ENCODE measurements around the gene RPS6KC1.

RPS6KC1 gene

DNA sequence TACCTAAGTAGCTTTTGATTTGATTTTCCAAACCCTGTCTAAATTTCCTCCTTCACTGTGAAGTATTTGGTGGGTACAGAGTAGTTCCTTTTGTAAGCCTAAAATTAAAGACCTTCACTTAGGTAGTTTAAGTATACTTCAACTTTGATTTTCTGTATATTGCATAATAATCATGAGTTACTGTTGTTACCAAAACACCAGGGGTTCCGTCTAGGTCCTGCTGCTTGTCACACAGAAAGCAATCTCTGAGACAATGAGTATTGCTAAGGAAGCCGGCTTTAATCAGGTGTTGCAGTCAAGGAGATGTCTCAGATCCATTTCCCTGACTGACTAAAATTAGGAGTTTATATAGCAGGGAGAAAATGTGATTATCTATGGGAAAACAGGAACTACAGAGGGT lies 15.3 kb downstream of the RPS6KC1 start:
- TF ChIP-seq, protein P1, sequence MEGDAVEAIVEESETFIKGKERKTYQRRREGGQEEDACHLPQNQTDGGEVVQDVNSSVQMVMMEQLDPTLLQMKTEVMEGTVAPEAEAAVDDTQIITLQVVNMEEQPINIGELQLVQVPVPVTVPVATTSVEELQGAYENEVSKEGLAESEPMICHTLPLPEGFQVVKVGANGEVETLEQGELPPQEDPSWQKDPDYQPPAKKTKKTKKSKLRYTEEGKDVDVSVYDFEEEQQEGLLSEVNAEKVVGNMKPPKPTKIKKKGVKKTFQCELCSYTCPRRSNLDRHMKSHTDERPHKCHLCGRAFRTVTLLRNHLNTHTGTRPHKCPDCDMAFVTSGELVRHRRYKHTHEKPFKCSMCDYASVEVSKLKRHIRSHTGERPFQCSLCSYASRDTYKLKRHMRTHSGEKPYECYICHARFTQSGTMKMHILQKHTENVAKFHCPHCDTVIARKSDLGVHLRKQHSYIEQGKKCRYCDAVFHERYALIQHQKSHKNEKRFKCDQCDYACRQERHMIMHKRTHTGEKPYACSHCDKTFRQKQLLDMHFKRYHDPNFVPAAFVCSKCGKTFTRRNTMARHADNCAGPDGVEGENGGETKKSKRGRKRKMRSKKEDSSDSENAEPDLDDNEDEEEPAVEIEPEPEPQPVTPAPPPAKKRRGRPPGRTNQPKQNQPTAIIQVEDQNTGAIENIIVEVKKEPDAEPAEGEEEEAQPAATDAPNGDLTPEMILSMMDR (IDR thresholded peaks at IDR 0.05; ENCODE audit: borderline replicate concordance, insufficient read depth, low read depth, low read length): no peak
- no peak overlapping the region for H3K4me3 ChIP-seq (ENCODE audit: low read depth, low read length)

DNA sequence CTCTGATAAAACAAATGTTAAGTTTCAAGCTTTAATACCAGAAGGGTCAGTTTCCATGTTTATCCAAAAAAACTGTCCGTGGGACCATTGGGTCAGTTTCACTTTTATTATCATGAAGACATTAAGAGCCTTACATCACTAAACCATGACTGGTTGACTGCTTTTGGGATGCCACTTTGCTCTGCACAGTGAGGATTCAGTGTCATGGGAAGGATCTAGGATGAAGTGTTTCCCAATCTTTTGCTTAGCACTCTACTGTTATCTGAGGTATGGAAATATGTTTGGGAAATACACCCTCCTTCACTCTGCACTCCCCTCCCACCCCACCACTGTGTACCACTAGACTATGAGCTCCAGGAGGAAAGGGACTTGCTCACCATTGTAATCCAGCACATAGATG lies 16.3 kb downstream of the RPS6KC1 start:
- TF ChIP-seq, protein P1 (IDR thresholded peaks at IDR 0.05; ENCODE audit: borderline replicate concordance, insufficient read depth, low read depth, low read length): no peak
- no peak overlapping the region for H3K4me3 ChIP-seq (ENCODE audit: low read depth, low read length)

DNA sequence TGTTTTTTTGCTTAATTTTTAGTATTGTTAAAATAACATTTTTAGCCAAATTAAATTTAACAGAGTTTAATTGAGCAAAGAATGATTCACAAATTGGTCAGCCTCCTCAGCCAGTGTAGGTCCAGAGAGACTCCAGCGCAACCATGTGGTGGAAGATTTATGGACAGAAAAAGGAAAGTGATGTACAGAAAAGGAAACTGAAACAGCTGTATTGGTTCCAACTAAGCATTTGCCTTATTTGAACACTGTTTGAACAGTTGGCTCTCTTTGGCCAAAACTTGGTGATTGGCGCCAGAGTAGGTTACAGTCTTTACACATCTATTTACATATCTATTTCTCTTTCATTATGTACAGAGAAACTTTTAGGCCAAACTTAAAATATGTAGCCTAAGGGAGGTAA lies 19.4 kb downstream of the RPS6KC1 start:
- no peak overlapping the region for H3K4me3 ChIP-seq (ENCODE audit: low read depth, low read length)
- TF ChIP-seq, protein P1 (IDR thresholded peaks at IDR 0.05; ENCODE audit: borderline replicate concordance, insufficient read depth, low read depth, low read length): no peak

- TF ChIP-seq, protein P1 (IDR thresholded peaks at IDR 0.05; ENCODE audit: borderline replicate concordance, insufficient read depth, low read depth, low read length): no peak
- H3K4me3 ChIP-seq (ENCODE audit: low read depth, low read length): no peak overlapping the region
These were observed 24.7 kb downstream of the RPS6KC1 start for GRCh38 chr1:213075725-213076124.

- no peak overlapping the region for H3K4me3 ChIP-seq (ENCODE audit: low read depth, low read length)
- TF ChIP-seq, protein P1 (IDR thresholded peaks at IDR 0.05; ENCODE audit: borderline replicate concordance, insufficient read depth, low read depth, low read length): no peak
These were observed 31.5 kb downstream of the RPS6KC1 start for GRCh38 chr1:213082420-213083111.

DNA sequence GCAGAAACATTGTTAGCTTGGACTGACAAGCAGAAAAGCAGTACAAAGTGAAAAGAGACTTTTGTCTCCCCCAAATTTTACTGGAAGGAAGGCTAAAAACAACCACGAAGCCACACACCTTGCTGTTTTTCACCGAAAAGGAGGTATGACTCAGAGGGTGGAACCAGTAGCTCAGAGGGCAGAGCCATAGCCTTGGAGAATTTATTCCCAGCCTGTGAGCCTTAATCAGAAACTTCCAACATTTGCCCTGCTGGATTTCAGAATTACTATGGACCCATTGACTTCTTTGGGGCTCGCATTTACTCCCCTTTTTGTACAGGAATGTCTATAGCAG lies 32.0 kb downstream of the RPS6KC1 start:
- H3K4me3 ChIP-seq (ENCODE audit: low read depth, low read length): no peak overlapping the region
- TF ChIP-seq, protein P1 (IDR thresholded peaks at IDR 0.05; ENCODE audit: borderline replicate concordance, insufficient read depth, low read depth, low read length): no peak

DNA sequence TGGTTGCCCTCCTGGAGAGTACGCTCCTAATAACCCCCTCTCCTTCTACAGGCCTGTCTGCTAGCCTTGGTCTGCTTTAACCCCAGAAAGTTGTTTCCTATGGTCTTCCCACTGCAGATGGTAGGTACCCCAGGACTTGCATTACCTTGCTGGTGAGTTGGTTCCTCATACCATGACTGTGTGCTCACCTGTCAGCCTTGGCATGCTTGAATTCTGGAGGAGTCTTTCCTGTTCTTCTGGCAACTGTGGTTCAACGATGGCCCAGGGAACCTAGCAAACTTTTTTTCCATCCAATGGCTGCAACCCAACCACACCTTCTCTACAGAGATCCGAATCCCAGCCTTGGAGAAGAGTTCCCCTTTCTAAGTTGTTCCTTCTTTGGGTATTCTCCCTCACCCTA lies 36.9 kb downstream of the RPS6KC1 start:
- no peak overlapping the region for H3K4me3 ChIP-seq (ENCODE audit: low read depth, low read length)
- TF ChIP-seq, protein P1 (IDR thresholded peaks at IDR 0.05; ENCODE audit: borderline replicate concordance, insufficient read depth, low read depth, low read length): no peak

Measured in GM12875 (cell line).